ENCODE results near the gene CRTC1. TPM values are rescaled to one million over a fixed set of nuclear protein-coding genes. Genes with fewer than 3 reads are reported as not detected.
A peak's percentile ranks its signal among the peaks of the same experiment; 100 is the strongest.

CRTC1 gene
- total RNA-seq, 1 experiment from 2014 or later, result 18.1 TPM

GRCh38 chr19:18669883-18670282, 13.6 kb upstream of the CRTC1 start:
- Histone ChIP-seq H3K27me3 (replicated peaks; ENCODE audit: insufficient read depth, low read depth, low read length, poor library complexity) (no peaks in the 10 kb centered on the region), H3K4me1 (ENCODE audit: insufficient read depth, low read length, poor library complexity, severe bottlenecking) (no peaks in the 10 kb centered on the region), H3K4me3 (ENCODE audit: low read depth, low read length, poor library complexity, severe bottlenecking) (no peak overlapping the region), H3K27ac (ENCODE audit: low read depth, low read length, poor library complexity, severe bottlenecking) (no peak overlapping the region), H3K36me3 (ENCODE audit: insufficient read depth, low read length, poor library complexity, severe bottlenecking) (peaks cover 14% of the 10 kb centered on the region), H3K9me3 (ENCODE audit: low read depth, low read length, poor library complexity, severe bottlenecking) (no peaks in the 10 kb centered on the region)
- no peak for TF ChIP-seq CTCF (conservative IDR thresholded peaks at IDR 0.05; ENCODE audit: low read depth, low read length)
- no peak for TF ChIP-seq EZH2 (IDR thresholded peaks at IDR 0.05; ENCODE audit: borderline replicate concordance, low read depth, low read length, poor library complexity, severe bottlenecking)
- CTCF ChIA-PET, result no interaction called here
- intact Hi-C loops (cut with micrococcal nuclease; ENCODE audit: unreplicated experiment), result no loop called here
- no TSS peak for BruUV-seq (replicated peaks)
- POLR2A ChIA-PET (ENCODE audit: low non-redundant PET), result no interaction called here
- no peak for DNase-seq (ENCODE audit: low spot score)

- DNase-seq (ENCODE audit: low spot score), result no peak
- no peak overlapping the region for H3K27ac ChIP-seq (ENCODE audit: low read depth, low read length, poor library complexity, severe bottlenecking)
- ChIA-PET POLR2A (ENCODE audit: low non-redundant PET) (no interaction called here), CTCF (no interaction called here)
- H3K4me1 ChIP-seq (ENCODE audit: insufficient read depth, low read length, poor library complexity, severe bottlenecking), result no peaks in the 10 kb centered on the region
- H3K9me3 ChIP-seq (ENCODE audit: low read depth, low read length, poor library complexity, severe bottlenecking), result no peaks in the 10 kb centered on the region
- no peaks in the 10 kb centered on the region for H3K27me3 ChIP-seq (replicated peaks; ENCODE audit: insufficient read depth, low read depth, low read length, poor library complexity)
- intact Hi-C loops (cut with micrococcal nuclease; ENCODE audit: unreplicated experiment), result no loop called here
- TF ChIP-seq EZH2 (IDR thresholded peaks at IDR 0.05; ENCODE audit: borderline replicate concordance, low read depth, low read length, poor library complexity, severe bottlenecking) (no peak), CTCF (conservative IDR thresholded peaks at IDR 0.05; ENCODE audit: low read depth, low read length) (no peak)
- H3K36me3 ChIP-seq (ENCODE audit: insufficient read depth, low read length, poor library complexity, severe bottlenecking), result peaks cover 14% of the 10 kb centered on the region
- TSS peak; percentile 20 for BruUV-seq (replicated peaks)
- no peak overlapping the region for H3K4me3 ChIP-seq (ENCODE audit: low read depth, low read length, poor library complexity, severe bottlenecking)
These were observed 13.2 kb upstream of the CRTC1 start for GRCh38 chr19:18670312-18670711.

- BruUV-seq (replicated peaks), result no TSS peak
- H3K4me3 ChIP-seq (ENCODE audit: low read depth, low read length, poor library complexity, severe bottlenecking), result no peak overlapping the region
- ChIA-PET POLR2A (ENCODE audit: low non-redundant PET) (no interaction called here), CTCF (interaction anchor here (0.6 to 0.7 kb wide), 3 partner anchors 74 to 344 kb away, joined by 3 to 18 read pairs (median 4); no protein-coding TSS in a partner anchor)
- no peak for DNase-seq (ENCODE audit: low spot score)
- TF ChIP-seq CTCF (conservative IDR thresholded peaks at IDR 0.05; ENCODE audit: low read depth, low read length), result no peak
- no peak for TF ChIP-seq EZH2 (IDR thresholded peaks at IDR 0.05; ENCODE audit: borderline replicate concordance, low read depth, low read length, poor library complexity, severe bottlenecking)
- H3K9me3 ChIP-seq (ENCODE audit: low read depth, low read length, poor library complexity, severe bottlenecking), result no peaks in the 10 kb centered on the region
- peaks cover 14% of the 10 kb centered on the region for H3K36me3 ChIP-seq (ENCODE audit: insufficient read depth, low read length, poor library complexity, severe bottlenecking)
- H3K27me3 ChIP-seq (replicated peaks; ENCODE audit: insufficient read depth, low read depth, low read length, poor library complexity), result no peaks in the 10 kb centered on the region
- H3K27ac ChIP-seq (ENCODE audit: low read depth, low read length, poor library complexity, severe bottlenecking), result no peak overlapping the region
- intact Hi-C loops (cut with micrococcal nuclease; ENCODE audit: unreplicated experiment), result no loop called here
- H3K4me1 ChIP-seq (ENCODE audit: insufficient read depth, low read length, poor library complexity, severe bottlenecking), result no peaks in the 10 kb centered on the region
These were observed 12.0 kb upstream of the CRTC1 start for GRCh38 chr19:18671303-18672043.
